ENCODE data around the gene PIGW.

Gene PIGW

DNA sequence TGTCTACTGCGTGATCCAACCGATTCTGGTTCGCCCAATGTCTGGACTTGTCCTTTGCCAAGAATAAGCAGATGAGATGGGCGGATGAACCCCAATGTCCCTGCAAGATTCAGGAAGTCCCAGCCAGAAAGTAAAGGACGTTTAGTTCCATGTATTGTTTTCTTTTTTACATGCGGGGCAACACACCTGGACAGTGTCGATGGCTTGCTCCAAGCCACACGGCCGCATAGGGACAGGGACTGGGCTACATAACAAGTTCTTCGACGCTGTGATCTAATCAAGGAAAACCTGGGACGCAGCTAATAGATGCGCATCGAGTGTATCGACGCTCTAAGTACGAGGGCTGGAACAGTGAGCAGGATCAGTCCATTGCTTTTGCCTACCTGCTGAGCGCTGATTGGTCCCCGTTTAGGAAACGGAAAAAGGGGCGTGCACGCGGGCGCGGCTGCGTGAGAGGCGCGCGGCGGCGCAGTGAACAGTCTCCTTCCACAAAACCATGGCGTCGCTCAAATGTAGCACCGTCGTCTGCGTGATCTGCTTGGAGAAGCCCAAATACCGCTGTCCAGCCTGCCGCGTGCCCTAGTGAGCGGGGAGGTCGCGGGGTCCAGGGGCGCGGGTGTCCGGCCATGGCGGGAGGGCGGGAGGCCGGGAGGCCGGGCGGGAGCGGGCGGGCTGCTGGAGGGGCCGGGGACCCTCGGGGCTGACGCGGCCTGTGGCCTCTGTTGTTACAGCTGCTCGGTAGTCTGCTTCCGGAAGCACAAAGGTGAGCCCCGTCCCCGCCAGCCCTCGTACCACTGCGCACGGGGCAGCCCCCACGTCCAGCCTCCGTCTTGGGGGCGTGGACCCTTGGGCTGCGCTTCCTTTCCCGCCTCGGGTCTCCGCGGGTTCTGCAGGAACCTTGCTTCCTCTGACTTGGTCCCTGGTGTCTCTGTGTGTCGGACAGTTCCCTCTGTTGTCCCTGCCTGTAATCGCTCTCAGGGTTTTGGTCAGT lies 48.3 kb upstream of the PIGW start, which contains the start of gene ZNHIT3:
TSS of gene ZNHIT3 (plus strand) at position 478 of the 991 bp plus-strand sequence. CDS start at position 497, 19 bp downstream.
- H3K4me1 ChIP-seq (ENCODE audit: low read depth, poor library complexity, severe bottlenecking), result peaks cover 9% of the 10 kb centered on the region
- peak within 1 kb of the TSS; percentile 88 for H2AFZ ChIP-seq (ENCODE audit: low read depth)
- TF ChIP-seq, protein P1, sequence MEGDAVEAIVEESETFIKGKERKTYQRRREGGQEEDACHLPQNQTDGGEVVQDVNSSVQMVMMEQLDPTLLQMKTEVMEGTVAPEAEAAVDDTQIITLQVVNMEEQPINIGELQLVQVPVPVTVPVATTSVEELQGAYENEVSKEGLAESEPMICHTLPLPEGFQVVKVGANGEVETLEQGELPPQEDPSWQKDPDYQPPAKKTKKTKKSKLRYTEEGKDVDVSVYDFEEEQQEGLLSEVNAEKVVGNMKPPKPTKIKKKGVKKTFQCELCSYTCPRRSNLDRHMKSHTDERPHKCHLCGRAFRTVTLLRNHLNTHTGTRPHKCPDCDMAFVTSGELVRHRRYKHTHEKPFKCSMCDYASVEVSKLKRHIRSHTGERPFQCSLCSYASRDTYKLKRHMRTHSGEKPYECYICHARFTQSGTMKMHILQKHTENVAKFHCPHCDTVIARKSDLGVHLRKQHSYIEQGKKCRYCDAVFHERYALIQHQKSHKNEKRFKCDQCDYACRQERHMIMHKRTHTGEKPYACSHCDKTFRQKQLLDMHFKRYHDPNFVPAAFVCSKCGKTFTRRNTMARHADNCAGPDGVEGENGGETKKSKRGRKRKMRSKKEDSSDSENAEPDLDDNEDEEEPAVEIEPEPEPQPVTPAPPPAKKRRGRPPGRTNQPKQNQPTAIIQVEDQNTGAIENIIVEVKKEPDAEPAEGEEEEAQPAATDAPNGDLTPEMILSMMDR (conservative IDR thresholded peaks at IDR 0.05; ENCODE audit: low read depth, low read length), result no peak
- peak within 1 kb of the TSS; percentile 38 for H3K4me3 ChIP-seq (IDR thresholded peaks at IDR 0.05; ENCODE audit: insufficient read depth, low read depth, low read length)
- no peaks in the 10 kb centered on the region for H3K36me3 ChIP-seq (ENCODE audit: insufficient read depth)
- peaks cover 42% of the 10 kb centered on the region for H3K79me2 ChIP-seq (ENCODE audit: insufficient read depth, low read depth)
- H3K9ac ChIP-seq, result peak within 1 kb of the TSS; percentile 51; the same call in 1 of the 2 replicates
- H3K4me2 ChIP-seq, result peak within 1 kb of the TSS; percentile 96
- no peaks in the 10 kb centered on the region for H4K20me1 ChIP-seq (ENCODE audit: insufficient read depth)
- no peaks in the 10 kb centered on the region for H3K27me3 ChIP-seq (ENCODE audit: insufficient read depth, low read depth)
- H3K27ac ChIP-seq, result peak within 1 kb of the TSS; percentile 5; the same call in 1 of the 2 replicates

DNA sequence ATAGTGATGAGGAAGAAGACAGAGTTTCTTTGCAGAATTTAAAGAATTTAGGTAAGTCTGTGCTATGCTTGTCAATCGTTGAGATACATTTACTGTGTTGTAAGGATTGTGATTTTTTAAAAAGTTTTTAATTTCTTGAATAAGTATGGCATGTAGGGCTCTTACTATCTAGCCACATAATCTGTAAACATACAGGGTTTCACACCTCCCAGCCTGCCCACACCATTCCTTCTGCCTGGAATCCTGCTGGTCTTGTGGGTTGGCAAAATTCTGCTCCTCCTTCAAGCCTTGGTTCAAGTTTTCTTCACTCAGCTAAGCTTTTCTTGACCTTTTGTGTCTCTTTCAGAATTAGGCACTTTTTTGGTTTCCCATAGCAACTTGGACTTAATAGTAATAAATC lies 40.8 kb upstream of the PIGW start:
- no peak overlapping the region for H3K9ac ChIP-seq
- H3K27me3 ChIP-seq (ENCODE audit: insufficient read depth, low read depth), result no peaks in the 10 kb centered on the region
- H2AFZ ChIP-seq (ENCODE audit: low read depth), result no peak overlapping the region
- TF ChIP-seq, protein P1 (conservative IDR thresholded peaks at IDR 0.05; ENCODE audit: low read depth, low read length), result no peak
- H4K20me1 ChIP-seq (ENCODE audit: insufficient read depth), result no peaks in the 10 kb centered on the region
- H3K4me1 ChIP-seq (ENCODE audit: low read depth, poor library complexity, severe bottlenecking), result no peaks in the 10 kb centered on the region
- H3K4me2 ChIP-seq, result no peak overlapping the region
- no peaks in the 10 kb centered on the region for H3K36me3 ChIP-seq (ENCODE audit: insufficient read depth)
- H3K79me2 ChIP-seq (ENCODE audit: insufficient read depth, low read depth), result peaks cover 23% of the 10 kb centered on the region; the same call in 1 of the 2 replicates
- H3K27ac ChIP-seq, result no peak overlapping the region
- no peak overlapping the region for H3K4me3 ChIP-seq (IDR thresholded peaks at IDR 0.05; ENCODE audit: insufficient read depth, low read depth, low read length)

DNA sequence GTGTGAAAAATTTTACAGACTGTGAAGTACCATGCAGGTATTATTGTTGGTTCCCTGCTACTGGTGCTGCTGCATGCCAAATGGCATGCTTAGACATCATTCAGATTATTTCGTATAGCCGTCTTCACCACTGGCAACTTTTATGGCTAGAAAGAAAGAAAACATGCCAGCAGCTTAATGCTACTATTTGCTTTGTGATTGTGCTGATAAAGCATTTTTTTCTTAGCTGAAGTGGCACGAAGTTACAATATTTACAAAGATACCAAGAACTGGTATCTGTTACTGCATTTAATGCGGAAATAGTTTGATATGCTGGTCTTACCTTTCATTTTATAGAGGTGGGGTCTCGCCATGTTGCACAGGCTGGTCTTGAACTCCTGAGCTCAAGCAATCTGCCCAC lies 40.1 kb upstream of the PIGW start:
- Histone ChIP-seq H3K4me2 (no peak overlapping the region), H3K27me3 (ENCODE audit: insufficient read depth, low read depth) (no peaks in the 10 kb centered on the region), H4K20me1 (ENCODE audit: insufficient read depth) (no peaks in the 10 kb centered on the region), H3K36me3 (ENCODE audit: insufficient read depth) (no peaks in the 10 kb centered on the region), H3K79me2 (ENCODE audit: insufficient read depth, low read depth) (peaks cover 15% of the 10 kb centered on the region; the same call in 1 of the 2 replicates), H3K27ac (no peak overlapping the region), H3K4me1 (ENCODE audit: low read depth, poor library complexity, severe bottlenecking) (no peaks in the 10 kb centered on the region), H3K4me3 (IDR thresholded peaks at IDR 0.05; ENCODE audit: insufficient read depth, low read depth, low read length) (no peak overlapping the region), H2AFZ (ENCODE audit: low read depth) (no peak overlapping the region), H3K9ac (no peak overlapping the region)
- TF ChIP-seq, protein P1 (conservative IDR thresholded peaks at IDR 0.05; ENCODE audit: low read depth, low read length), result no peak

DNA sequence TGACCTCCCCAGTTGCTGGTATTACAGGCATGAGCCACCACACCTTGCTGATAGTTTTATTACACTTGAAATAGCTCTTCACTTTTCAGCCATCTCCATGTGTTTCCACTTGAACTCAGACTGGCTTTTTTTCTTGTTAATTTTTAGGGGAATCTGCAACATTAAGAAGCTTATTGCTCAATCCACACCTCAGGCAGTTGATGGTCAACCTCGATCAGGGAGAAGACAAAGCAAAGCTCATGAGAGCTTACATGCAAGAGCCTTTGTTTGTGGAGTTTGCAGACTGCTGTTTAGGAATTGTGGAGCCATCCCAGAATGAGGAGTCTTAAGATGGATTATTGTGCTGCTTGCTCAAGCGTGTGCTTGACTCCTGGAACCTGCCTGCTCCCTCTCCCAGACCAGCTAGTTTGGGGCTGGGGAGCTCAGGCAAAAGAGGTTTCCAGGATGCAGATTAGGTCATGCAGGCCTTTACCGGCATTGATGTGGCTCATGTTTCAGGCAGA lies 39.7 kb upstream of the PIGW start:
- Histone ChIP-seq H3K9ac (no peak overlapping the region), H2AFZ (ENCODE audit: low read depth) (no peak overlapping the region), H3K79me2 (ENCODE audit: insufficient read depth, low read depth) (peaks cover 12% of the 10 kb centered on the region; the same call in 1 of the 2 replicates), H3K27me3 (ENCODE audit: insufficient read depth, low read depth) (no peaks in the 10 kb centered on the region), H4K20me1 (ENCODE audit: insufficient read depth) (no peaks in the 10 kb centered on the region), H3K4me3 (IDR thresholded peaks at IDR 0.05; ENCODE audit: insufficient read depth, low read depth, low read length) (no peak overlapping the region), H3K36me3 (ENCODE audit: insufficient read depth) (no peaks in the 10 kb centered on the region), H3K27ac (no peak overlapping the region), H3K4me2 (no peak overlapping the region), H3K4me1 (ENCODE audit: low read depth, poor library complexity, severe bottlenecking) (no peaks in the 10 kb centered on the region)
- TF ChIP-seq, protein P1 (conservative IDR thresholded peaks at IDR 0.05; ENCODE audit: low read depth, low read length), result no peak

Measured in KMS-11 (cell line).